Sigmoid colon (tissue), 7 donors: ENCODE measurements around the gene ABCF1. TPM values are rescaled to one million over a fixed set of nuclear protein-coding genes. Genes with fewer than 3 reads are reported as not detected.

ENCODE experiments used
- DNase-seq: peaks from one replicate; pipeline ENCODE4 v3.0.0-alpha.2; 2019
- H3K27ac ChIP-seq, 4 donors: fragments of 200-600 bp; sonication (generic); one replicate each; pipeline ENCODE4 v1.5.1; 2016 to 2019; ENCODE audit warnings: mild to moderate bottlenecking in 1 of 4
- H3K27me3 ChIP-seq, 3 donors: fragments of 200-600 bp; sonication (generic); one replicate each; pipeline ENCODE4 v1.5.1; 2019; ENCODE audit warnings: mild to moderate bottlenecking in 1 of 3
- H3K36me3 ChIP-seq, 4 donors: fragments of 200-600 bp; sonication (generic); one replicate each; pipeline ENCODE4 v1.5.1; 2016 to 2019
- H3K4me1 ChIP-seq, 4 donors: fragments of 200-600 bp; sonication (generic); one replicate each; pipeline ENCODE4 v1.5.1; 2017 to 2019
- H3K4me3 ChIP-seq, 4 donors: fragments of 200-600 bp; sonication (generic); one replicate each; pipeline ENCODE4 v1.5.1; 2017 to 2019; ENCODE audit warnings: mild to moderate bottlenecking in 2 of 4, moderate library complexity in 1 of 4
- H3K9me3 ChIP-seq, 4 donors: fragments of 200-600 bp in 3 of 4; sonication (generic) in 3 of 4; one replicate each; pipeline versions ENCODE4 v1.5.1 to v1.6.1; 2013 to 2019
- CTCF ChIP-seq, 4 experiments: fragments of 450-650 bp in 3 of 4; fragments of 200-600 bp in 1 of 4; IDR thresholded peaks; one replicate each; pipeline ENCODE4 v1.5.1; 2016 to 2019; ENCODE audit warnings: antibody characterized with exemption in 4 of 4, mild to moderate bottlenecking in 3 of 4, moderate library complexity in 2 of 4
- EP300 ChIP-seq, 4 donors: sonication (generic); formaldehyde crosslinking; IDR thresholded peaks; one replicate each; pipeline ENCODE4 v1.6.1; 2017; ENCODE audit warnings: antibody characterized with exemption in 4 of 4
- POLR2A ChIP-seq, 2 donors: fragments of 450-650 bp; IDR thresholded peaks; one replicate each; pipeline ENCODE4 v1.6.1; 2016; ENCODE audit warnings: antibody characterized with exemption in 2 of 2, mild to moderate bottlenecking in 2 of 2, moderate library complexity in 2 of 2
- POLR2AphosphoS5 ChIP-seq, 4 donors: sonication (generic); formaldehyde crosslinking; IDR thresholded peaks; one replicate each; pipeline ENCODE4 v1.6.1; 2017; ENCODE audit warnings: antibody characterized with exemption in 4 of 4
- WGBS, 2 donors: extraction: QIAGEN DNeasy Blood & Tissue Kit; methylation state at CpG; one replicate each; pipeline ENCODE4 v1.1.7; 2013; 5-methylcytosine and 5-hydroxymethylcytosine counted together
- intact Hi-C: fragments of 100-400 bp; cut with DNase I; formaldehyde crosslinking; loops from one replicate; pipeline ENCODE4 v1.15.1; 2023
- polyA plus RNA-seq, 3 donors: library from polyadenylated mRNA; stranded (reverse); fragments of 200-250 nt; gene quantifications; one replicate each; pipeline ENCODE4 v1.2.3, GENCODE V29; 2013
- total RNA-seq, 4 donors: library from RNA; depleted of rRNA; stranded (reverse); fragments of >200 nt; gene quantifications; one replicate each; pipeline ENCODE4 v1.1.0, GENCODE V29; 2016
- donor health status: healthy with polysubstance abuse.
- donor health status: Bipolar disorder and iron deficiency.
- donor health status: healthy.

The ABCF1 gene
- total and polyA plus RNA-seq, 7 donors, result 17.4 to 46.7 (median 31.4) TPM

GRCh38 chr6:30601815-30602641 is 30.8 kb downstream of the ABCF1 start:
- TF ChIP-seq CTCF (IDR thresholded peaks at IDR 0.05) (no peak), POLR2AphosphoS5 (IDR thresholded peaks at IDR 0.05) (peak in 3 of 4 donors; percentile 21 to 34 (median 29)), POLR2A (IDR thresholded peaks at IDR 0.05) (no peak)
- DNase-seq, result no peak
- intact Hi-C loops, result no loop called here

GRCh38 chr6:30603961-30604360 is 32.7 kb downstream of the ABCF1 start:
- Histone ChIP-seq H3K27ac (no peak overlapping the region), H3K9me3 (no peaks in the 10 kb centered on the region), H3K4me1 (peaks cover 0 to under 1% (median 0%) of the 10 kb centered on the region in 4 donors), H3K36me3 (peaks cover 79 to 86% (median 83%) of the 10 kb centered on the region in 4 donors), H3K27me3 (no peaks in the 10 kb centered on the region), H3K4me3 (no peak overlapping the region)
- WGBS, 2 donors, result 93 to 95% methylated on average over 13 of the region's 13 CpGs
- no peak for DNase-seq
- intact Hi-C loops, result no loop called here
- TF ChIP-seq CTCF (IDR thresholded peaks at IDR 0.05) (no peak), EP300 (IDR thresholded peaks at IDR 0.05) (no peak), POLR2A (IDR thresholded peaks at IDR 0.05) (no peak), POLR2AphosphoS5 (IDR thresholded peaks at IDR 0.05) (no peak)

More at GRCh38 chr6:30601815-30602641, 30.8 kb downstream of the ABCF1 start:
- Histone ChIP-seq H3K36me3 (peaks cover 63 to 67% (median 64%) of the 10 kb centered on the region in 4 donors), H3K4me1 (no peaks in the 10 kb centered on the region), H3K9me3 (no peaks in the 10 kb centered on the region), H3K27ac (no peak overlapping the region), H3K4me3 (no peak overlapping the region), H3K27me3 (no peaks in the 10 kb centered on the region)
- 91 to 93% methylated on average over 39 of the region's 39 CpGs for WGBS, 2 donors

GRCh38 chr6:30610065-30610464 is 38.8 kb downstream of the ABCF1 start:
- peaks cover 0 to 56% (median 48%) of the 10 kb centered on the region in 4 donors for H3K4me1 ChIP-seq
- H3K27ac ChIP-seq, result peak overlapping the region in 3 of 4 donors; percentile 1 to 94 (median 5)
- no peak for TF ChIP-seq CTCF (IDR thresholded peaks at IDR 0.05)
- TF ChIP-seq POLR2A (IDR thresholded peaks at IDR 0.05), result no peak
- TF ChIP-seq POLR2AphosphoS5 (IDR thresholded peaks at IDR 0.05), result peak in 1 of 4 donors; percentile 5
- TF ChIP-seq EP300 (IDR thresholded peaks at IDR 0.05), result no peak
- H3K36me3 ChIP-seq, result peaks cover 37 to 47% (median 41%) of the 10 kb centered on the region in 4 donors
- H3K27me3 ChIP-seq, result no peaks in the 10 kb centered on the region
- H3K9me3 ChIP-seq, result no peaks in the 10 kb centered on the region
- DNase-seq, result peak; percentile 34
- intact Hi-C loops, result loop anchor here (10.0 kb wide), 1 partner anchor 1215 kb away; the partner anchor contains the start of gene HSPA1B
- H3K4me3 ChIP-seq, result no peak overlapping the region
- WGBS, 2 donors, result 80 to 81% methylated on average over 4 of the region's 4 CpGs

- intact Hi-C loops, result loop anchor here (10.0 kb wide), 1 partner anchor 1213 kb away; the partner anchor contains the start of gene HSPA1B
- Histone ChIP-seq H3K36me3 (peaks cover 33 to 40% (median 33%) of the 10 kb centered on the region in 4 donors), H3K27me3 (no peaks in the 10 kb centered on the region), H3K27ac (peak overlapping the region; percentile 5 to 98 (median 55)), H3K9me3 (no peaks in the 10 kb centered on the region), H3K4me1 (peaks cover 0 to 56% (median 48%) of the 10 kb centered on the region in 4 donors), H3K4me3 (no peak overlapping the region)
- 84 to 85% methylated on average over 9 of the region's 9 CpGs for WGBS, 2 donors
- DNase-seq, result peak; percentile 53
- TF ChIP-seq CTCF (IDR thresholded peaks at IDR 0.05), result no peak
- TF ChIP-seq EP300 (IDR thresholded peaks at IDR 0.05), result no peak
- TF ChIP-seq POLR2AphosphoS5 (IDR thresholded peaks at IDR 0.05), result peak in 2 of 4 donors; percentile 1 to 18
Measured at GRCh38 chr6:30611150-30611855, 40.1 kb downstream of the ABCF1 start.
